Testis (tissue), 3 donors: Measurements from ENCODE around the gene VASN. TPM values are rescaled to one million over a fixed set of nuclear protein-coding genes. Genes with fewer than 3 reads are reported as not detected.

Source experiments
- DNase-seq: peaks from one replicate; pipeline ENCODE4 v3.0.0-alpha.2; 2019
- H3K27ac ChIP-seq, 2 donors: fragments of 200-600 bp; sonication (generic); one replicate each; pipeline ENCODE4 v1.5.1; 2019
- H3K27me3 ChIP-seq: fragments of 200-600 bp; sonication (generic); one replicate; pipeline ENCODE4 v1.5.1; 2019
- H3K36me3 ChIP-seq: fragments of 200-600 bp; sonication (generic); one replicate; pipeline ENCODE4 v1.5.1; 2017; ENCODE audit warnings: low read depth; ENCODE audit errors: missing control alignments
- H3K4me1 ChIP-seq: fragments of 200-600 bp; sonication (generic); one replicate; pipeline ENCODE4 v1.5.1; 2019
- H3K4me3 ChIP-seq, 2 donors: fragments of 200-600 bp; sonication (generic); one replicate each; pipeline ENCODE4 v1.5.1; 2017 to 2019
- H3K9me3 ChIP-seq: fragments of 200-600 bp; sonication (generic); one replicate; pipeline ENCODE4 v1.5.1; 2017
- CTCF ChIP-seq, 3 experiments: fragments of 450-650 bp in 2 of 3; fragments of 200-600 bp in 1 of 3; sonication (generic) in 1 of 3; IDR thresholded peaks; one replicate each; pipeline ENCODE4 v1.5.1; 2016 to 2019; ENCODE audit warnings: antibody characterized with exemption in 3 of 3, mild to moderate bottlenecking in 2 of 3, moderate library complexity in 1 of 3
- POLR2A ChIP-seq: fragments of 450-650 bp; IDR thresholded peaks from one replicate; pipeline ENCODE4 v1.6.1; 2017; ENCODE audit warnings: antibody characterized with exemption, mild to moderate bottlenecking, moderate library complexity
- WGBS, 2 donors: methylation state at CpG; one replicate each; pipeline ENCODE4 v1.1.5; 2018; 5-methylcytosine and 5-hydroxymethylcytosine counted together
- intact Hi-C: fragments of 100-400 bp; cut with DNase I; formaldehyde crosslinking; loops from one replicate; pipeline ENCODE4 v1.15.1; 2023; ENCODE audit warnings: low total_unique reads
- polyA plus RNA-seq: library from polyadenylated mRNA; stranded (reverse); fragments of 350-450 nt; fragmentation: Illumina TruSeq; extraction: RNeasy Lipid Tissue Mini Kit (QIAGEN cat#74804); gene quantifications from one replicate; pipeline ENCODE4 v1.2.3, GENCODE V29; 2014; ENCODE audit warnings: low read depth, low replicate concordance; ENCODE audit not compliant: insufficient read depth
- total RNA-seq, 2 donors: library from RNA; depleted of rRNA; stranded (reverse); fragments of >200 nt; gene quantifications; one replicate each; pipeline ENCODE4 v1.2.3, GENCODE V29; 2016

VASN gene
- total and polyA plus RNA-seq, 3 donors from 2014 or later = 33.9 to 125 (median 103) TPM

GRCh38 chr16:4386951-4387565 is 15.4 kb downstream of the VASN start:
- intact Hi-C loops = no loop called here
- Histone ChIP-seq H3K27ac (peak overlapping the region; percentile 1 to 57), H3K27me3 (no peaks in the 10 kb centered on the region), H3K9me3 (no peaks in the 10 kb centered on the region), H3K4me1 (peaks cover 35% of the 10 kb centered on the region), H3K4me3 (no peak overlapping the region), H3K36me3 (no peaks in the 10 kb centered on the region)
- 54 to 76% methylated on average over 5 to 10 of the region's 10 CpGs for WGBS, 2 donors
- DNase-seq = no peak
- TF ChIP-seq CTCF (IDR thresholded peaks at IDR 0.05) = no peak

GRCh38 chr16:4387781-4388180 is 16.1 kb downstream of the VASN start:
- intact Hi-C loops = no loop called here
- no peaks in the 10 kb centered on the region for H3K9me3 ChIP-seq
- no peak for TF ChIP-seq POLR2A
- TF ChIP-seq CTCF (IDR thresholded peaks at IDR 0.05) = no peak
- 86 to 90% methylated on average over 11 to 17 of the region's 20 CpGs for WGBS, 2 donors
- peaks cover 41% of the 10 kb centered on the region for H3K4me1 ChIP-seq
- no peaks in the 10 kb centered on the region for H3K36me3 ChIP-seq
- H3K27ac ChIP-seq = peak overlapping the region in 1 of 2 donors; percentile 20
- H3K27me3 ChIP-seq = no peaks in the 10 kb centered on the region
- DNase-seq = no peak
- H3K4me3 ChIP-seq = no peak overlapping the region

GRCh38 chr16:4388271-4389021 is 16.8 kb downstream of the VASN start:
- DNase-seq = no peak
- Histone ChIP-seq H3K4me3 (no peak overlapping the region), H3K4me1 (peaks cover 48% of the 10 kb centered on the region), H3K27ac (peak overlapping the region in 1 of 2 donors; percentile 50), H3K36me3 (no peaks in the 10 kb centered on the region), H3K9me3 (no peaks in the 10 kb centered on the region), H3K27me3 (no peaks in the 10 kb centered on the region)
- WGBS, 2 donors = 76 to 78% methylated on average over 9 to 19 of the region's 19 CpGs
- intact Hi-C loops = no loop called here
- no peak for TF ChIP-seq CTCF (IDR thresholded peaks at IDR 0.05)
- no peak for TF ChIP-seq POLR2A

- WGBS, 2 donors = 66 to 67% methylated on average over 12 to 27 of the region's 27 CpGs
- intact Hi-C loops = no loop called here
Measured at GRCh38 chr16:4389051-4389955, 17.7 kb downstream of the VASN start.

More at GRCh38 chr16:4389051-4389955, 17.7 kb downstream of the VASN start:
- H3K36me3 ChIP-seq = no peaks in the 10 kb centered on the region
- H3K9me3 ChIP-seq = no peaks in the 10 kb centered on the region
- peak overlapping the region in 1 of 2 donors; percentile 50 for H3K27ac ChIP-seq
- DNase-seq = no peak
- TF ChIP-seq POLR2A (no peak), CTCF (IDR thresholded peaks at IDR 0.05) (no peak)
- H3K4me1 ChIP-seq = peaks cover 52% of the 10 kb centered on the region
- H3K27me3 ChIP-seq = no peaks in the 10 kb centered on the region
- no peak overlapping the region for H3K4me3 ChIP-seq
